KMS-11 (cell line): Measurements from ENCODE around the gene MAML3.

Source experiments
- H2AFZ ChIP-seq: fragments of 200-600 bp; sonication (generic); 2 replicates; pipeline ENCODE4 v1.6.1; 2016; ENCODE audit warnings: antibody characterized with exemption, mixed run types, low read depth
- H3K27ac ChIP-seq: fragments of 200-600 bp; sonication (generic); 2 replicates; pipeline ENCODE4 v1.6.1; 2016; ENCODE audit warnings: mild to moderate bottlenecking, mixed run types
- H3K27me3 ChIP-seq: fragments of 200-600 bp; sonication (generic); 2 replicates; pipeline ENCODE4 v1.6.1; 2017; ENCODE audit warnings: mild to moderate bottlenecking, low read depth, mixed run types, moderate library complexity; ENCODE audit not compliant: insufficient read depth
- H3K36me3 ChIP-seq: fragments of 200-600 bp; sonication (generic); 2 replicates; pipeline ENCODE4 v1.6.1; 2017; ENCODE audit warnings: mild to moderate bottlenecking, mixed run types; ENCODE audit not compliant: insufficient read depth
- H3K4me1 ChIP-seq: fragments of 200-600 bp; sonication (generic); 2 replicates; pipeline ENCODE4 v1.6.1; 2016; ENCODE audit warnings: mild to moderate bottlenecking, low read depth, mixed run types; ENCODE audit not compliant: poor library complexity, severe bottlenecking
- H3K4me2 ChIP-seq: fragments of 200-600 bp; sonication (generic); 2 replicates; pipeline ENCODE4 v1.7.0; 2016; ENCODE audit warnings: mild to moderate bottlenecking, mixed run types
- H3K4me3 ChIP-seq: fragments of 200-600 bp; sonication (generic); IDR thresholded peaks from 2 replicates; pipeline ENCODE4 v1.6.1; 2017; ENCODE audit warnings: low read depth, low read length, mixed read lengths; ENCODE audit not compliant: insufficient read depth
- H3K79me2 ChIP-seq: fragments of 200-600 bp; sonication (generic); 2 replicates; pipeline ENCODE4 v1.6.1; 2016; ENCODE audit warnings: low read depth, mixed run types; ENCODE audit not compliant: insufficient read depth
- H3K9ac ChIP-seq: fragments of 200-600 bp; sonication (generic); 2 replicates; pipeline ENCODE4 v1.6.1; 2016; ENCODE audit warnings: mild to moderate bottlenecking, mixed run types
- H4K20me1 ChIP-seq: fragments of 200-600 bp; sonication (generic); 2 replicates; pipeline ENCODE4 v1.6.1; 2016; ENCODE audit warnings: mild to moderate bottlenecking, mixed run types; ENCODE audit not compliant: insufficient read depth
- TF ChIP-seq, protein P1 (sequence below): fragments of 200-600 bp; sonication (generic); conservative IDR thresholded peaks from 2 replicates; pipeline ENCODE4 v1.6.1; 2017; ENCODE audit warnings: low read depth, mild to moderate bottlenecking, antibody characterized with exemption, low read length, moderate library complexity, mixed read lengths

MAML3 gene

DNA sequence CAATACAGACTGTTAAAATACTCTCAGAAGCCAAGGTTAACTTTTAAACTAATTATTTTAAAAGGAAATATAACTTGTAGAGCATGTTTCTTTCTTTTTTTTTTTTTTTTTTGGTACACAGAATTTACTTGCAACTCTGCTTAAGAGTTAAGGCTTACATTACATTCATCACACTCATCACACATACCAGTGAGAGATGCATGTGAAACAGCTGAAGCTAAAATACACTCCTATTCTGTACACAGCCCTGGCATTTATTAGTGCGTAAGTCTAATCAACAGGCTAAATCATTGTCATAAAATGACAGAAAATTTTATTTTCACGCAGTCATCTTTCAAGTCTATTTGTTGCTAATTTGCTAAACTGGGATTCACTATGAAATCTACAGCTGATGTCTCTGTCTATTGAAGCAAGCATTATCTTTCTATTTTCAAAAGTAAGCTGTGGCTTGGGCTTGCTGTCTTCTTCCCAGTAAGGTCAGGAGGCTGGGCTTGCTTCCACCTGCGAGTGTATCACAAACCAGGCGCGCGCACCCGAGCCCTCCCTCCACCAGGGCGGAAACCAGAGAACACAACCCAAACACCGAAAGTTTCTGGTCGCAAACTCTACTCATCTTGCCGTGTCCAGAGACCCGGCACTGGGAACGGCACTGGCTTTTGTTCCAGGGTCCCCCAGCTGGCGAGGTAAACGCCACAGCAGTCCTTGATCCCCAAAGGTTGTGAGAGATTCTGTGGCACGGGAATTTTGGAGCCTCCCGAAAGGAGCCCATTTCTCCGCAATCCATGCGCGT, 3.9 kb downstream of the MAML3 start:
- H3K36me3 ChIP-seq: no peaks in the 10 kb centered on the region
- H3K4me1 ChIP-seq: peaks cover 19% of the 10 kb centered on the region
- H3K4me2 ChIP-seq: peak overlapping the region; percentile 75
- TF ChIP-seq, protein P1, sequence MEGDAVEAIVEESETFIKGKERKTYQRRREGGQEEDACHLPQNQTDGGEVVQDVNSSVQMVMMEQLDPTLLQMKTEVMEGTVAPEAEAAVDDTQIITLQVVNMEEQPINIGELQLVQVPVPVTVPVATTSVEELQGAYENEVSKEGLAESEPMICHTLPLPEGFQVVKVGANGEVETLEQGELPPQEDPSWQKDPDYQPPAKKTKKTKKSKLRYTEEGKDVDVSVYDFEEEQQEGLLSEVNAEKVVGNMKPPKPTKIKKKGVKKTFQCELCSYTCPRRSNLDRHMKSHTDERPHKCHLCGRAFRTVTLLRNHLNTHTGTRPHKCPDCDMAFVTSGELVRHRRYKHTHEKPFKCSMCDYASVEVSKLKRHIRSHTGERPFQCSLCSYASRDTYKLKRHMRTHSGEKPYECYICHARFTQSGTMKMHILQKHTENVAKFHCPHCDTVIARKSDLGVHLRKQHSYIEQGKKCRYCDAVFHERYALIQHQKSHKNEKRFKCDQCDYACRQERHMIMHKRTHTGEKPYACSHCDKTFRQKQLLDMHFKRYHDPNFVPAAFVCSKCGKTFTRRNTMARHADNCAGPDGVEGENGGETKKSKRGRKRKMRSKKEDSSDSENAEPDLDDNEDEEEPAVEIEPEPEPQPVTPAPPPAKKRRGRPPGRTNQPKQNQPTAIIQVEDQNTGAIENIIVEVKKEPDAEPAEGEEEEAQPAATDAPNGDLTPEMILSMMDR: no peak
- no peaks in the 10 kb centered on the region for H3K79me2 ChIP-seq
- H3K27ac ChIP-seq: peak overlapping the region; percentile 64
- no peaks in the 10 kb centered on the region for H3K27me3 ChIP-seq
- H3K4me3 ChIP-seq: peak overlapping the region; percentile 74
- H4K20me1 ChIP-seq: no peaks in the 10 kb centered on the region
- peak overlapping the region; percentile 85 for H2AFZ ChIP-seq
- peak overlapping the region; percentile 71; the same call in 1 of the 2 replicates for H3K9ac ChIP-seq

DNA sequence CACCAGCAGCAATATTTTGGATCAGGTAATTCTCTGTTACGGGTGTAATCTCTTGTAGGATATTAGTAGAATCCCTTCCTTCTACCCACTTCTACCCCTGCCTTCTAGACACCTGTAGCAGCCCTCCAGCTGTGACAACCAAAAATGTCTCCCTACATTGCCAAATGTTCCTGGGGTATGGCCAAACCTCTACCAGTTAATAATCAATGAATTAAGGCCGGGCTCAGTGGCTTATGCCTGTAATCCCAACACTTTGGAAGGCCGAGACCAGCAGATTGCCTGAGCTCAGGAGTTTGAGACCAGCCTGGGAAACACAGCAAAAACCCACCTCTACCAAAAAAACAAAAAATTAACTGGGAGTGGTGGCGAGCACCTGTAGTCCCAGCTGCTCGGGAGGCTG, 9.9 kb downstream of the MAML3 start:
- Histone ChIP-seq H3K27ac (no peak overlapping the region), H3K79me2 (no peaks in the 10 kb centered on the region), H3K4me3 (no peak overlapping the region), H3K4me1 (peaks cover 1% of the 10 kb centered on the region), H2AFZ (no peak overlapping the region), H3K4me2 (no peak overlapping the region), H3K36me3 (no peaks in the 10 kb centered on the region), H3K9ac (no peak overlapping the region), H4K20me1 (no peaks in the 10 kb centered on the region), H3K27me3 (no peaks in the 10 kb centered on the region)
- TF ChIP-seq, protein P1: no peak

DNA sequence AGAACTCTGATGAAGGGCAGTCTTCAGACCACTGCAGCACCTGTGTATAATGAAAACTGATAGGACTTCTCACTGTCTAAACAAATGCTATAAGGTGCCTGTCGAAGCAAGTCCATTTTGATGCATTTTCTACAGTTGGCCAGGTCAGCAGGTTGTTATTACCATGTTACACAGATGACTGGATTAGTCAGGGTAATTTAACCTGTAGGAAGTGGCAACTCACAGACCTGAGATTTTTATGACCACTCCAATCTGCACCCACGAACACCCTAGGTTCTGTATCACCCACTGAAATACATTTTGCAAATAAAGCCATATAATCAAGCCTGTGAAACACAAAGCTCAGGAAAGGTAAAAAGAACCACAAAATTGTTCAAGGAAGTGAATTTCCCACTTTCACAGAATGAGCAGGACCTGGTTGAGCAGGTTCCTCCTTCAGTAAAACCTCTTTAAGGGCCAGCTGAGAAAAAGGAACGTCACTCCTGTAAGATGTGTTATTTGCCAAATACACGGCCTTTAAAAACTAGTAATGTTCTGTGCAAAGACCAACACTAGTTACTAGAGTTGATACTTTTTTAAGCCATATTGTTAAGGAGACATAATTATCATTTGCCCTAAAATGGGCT, 12.7 kb downstream of the MAML3 start:
- H3K4me3 ChIP-seq: no peak overlapping the region
- H3K36me3 ChIP-seq: no peaks in the 10 kb centered on the region
- H3K4me2 ChIP-seq: no peak overlapping the region
- H3K79me2 ChIP-seq: no peaks in the 10 kb centered on the region
- no peak overlapping the region for H3K27ac ChIP-seq
- H3K4me1 ChIP-seq: no peaks in the 10 kb centered on the region
- 0 out of 2 replicates have a peak, but pooled peaks cover 2% of the 10 kb centered on the region for H3K27me3 ChIP-seq
- H3K9ac ChIP-seq: no peak overlapping the region
- H2AFZ ChIP-seq: no peak overlapping the region
- TF ChIP-seq, protein P1: no peak
- no peaks in the 10 kb centered on the region for H4K20me1 ChIP-seq

DNA sequence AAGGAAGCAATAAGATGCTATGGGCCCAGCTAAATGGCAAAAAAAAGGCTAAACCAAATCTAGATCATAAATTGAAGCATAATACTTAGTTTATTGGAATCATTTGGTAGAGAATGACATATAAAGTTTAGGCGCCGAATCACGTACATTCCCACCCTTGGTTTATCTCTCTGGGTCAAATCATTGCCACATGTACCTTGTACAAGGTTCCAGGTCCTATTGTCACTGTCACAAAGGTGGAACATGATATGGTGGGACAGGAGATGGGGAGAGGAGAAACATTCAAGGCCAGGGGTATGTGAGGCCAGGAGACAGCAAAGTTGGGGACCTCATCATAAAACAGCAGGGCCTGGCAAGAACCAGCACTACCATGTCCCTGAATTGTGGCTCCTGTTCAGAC, 13.4 kb downstream of the MAML3 start:
- no peak overlapping the region for H3K4me2 ChIP-seq
- H3K4me1 ChIP-seq: no peaks in the 10 kb centered on the region
- no peak overlapping the region for H3K27ac ChIP-seq

More for the DNA sequence above, 13.4 kb downstream of the MAML3 start:
- Histone ChIP-seq H3K9ac (no peak overlapping the region), H3K36me3 (no peaks in the 10 kb centered on the region), H3K27me3 (0 out of 2 replicates have a peak, but pooled peaks cover 2% of the 10 kb centered on the region), H3K79me2 (no peaks in the 10 kb centered on the region), H2AFZ (no peak overlapping the region), H3K4me3 (no peak overlapping the region), H4K20me1 (no peaks in the 10 kb centered on the region)
- TF ChIP-seq, protein P1: no peak
